GM19025 (cell line): ENCODE results near the gene RAPGEF4.

Experiments used
- ATAC-seq: cut with Tn5 transposase; IDR thresholded peaks from one replicate; pipeline ENCODE4 v1.9.1; 2021; ENCODE audit warnings: mild to moderate bottlenecking, low read depth, moderate library complexity; ENCODE audit not compliant: unreplicated experiment

RAPGEF4 gene

DNA sequence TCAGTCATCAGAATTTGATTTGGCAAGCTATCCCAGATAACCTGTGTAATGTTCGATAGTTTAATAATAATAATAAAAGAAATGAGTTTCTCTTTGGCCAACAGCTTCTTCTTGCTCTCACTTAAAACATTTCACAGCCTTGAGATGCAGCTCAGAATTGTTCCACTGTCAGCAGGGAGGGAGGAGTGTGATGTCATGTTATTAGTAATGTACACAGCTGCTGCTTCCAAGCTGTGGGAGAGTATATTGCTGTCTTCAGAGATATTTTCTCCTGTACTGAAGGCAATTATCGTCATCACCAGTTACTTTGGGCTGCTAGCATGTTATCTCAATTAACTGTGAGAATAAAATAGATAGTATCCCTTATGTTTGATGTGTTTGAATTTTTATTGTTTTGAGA is 193.1 kb downstream of the RAPGEF4 start:
- no peak for ATAC-seq

DNA sequence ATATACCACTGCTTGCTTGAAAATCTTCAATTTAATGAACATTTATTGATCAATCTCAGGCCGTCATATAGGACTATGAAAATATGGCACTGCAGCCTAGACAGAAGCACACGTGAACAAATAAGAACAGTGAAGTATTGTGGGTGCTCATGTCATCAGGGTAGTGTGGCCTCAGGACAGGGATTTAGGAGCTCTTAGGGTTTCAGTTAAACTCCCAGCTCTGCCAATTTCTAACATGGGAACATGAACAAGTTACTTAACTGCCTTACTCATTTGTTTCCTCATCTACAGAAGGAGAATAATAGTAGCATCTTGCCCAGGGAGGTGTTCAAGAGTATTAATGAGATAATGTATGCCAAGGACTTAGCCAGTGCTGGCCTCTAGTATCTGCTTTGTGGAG is 194.0 kb downstream of the RAPGEF4 start:
- no peak for ATAC-seq

DNA sequence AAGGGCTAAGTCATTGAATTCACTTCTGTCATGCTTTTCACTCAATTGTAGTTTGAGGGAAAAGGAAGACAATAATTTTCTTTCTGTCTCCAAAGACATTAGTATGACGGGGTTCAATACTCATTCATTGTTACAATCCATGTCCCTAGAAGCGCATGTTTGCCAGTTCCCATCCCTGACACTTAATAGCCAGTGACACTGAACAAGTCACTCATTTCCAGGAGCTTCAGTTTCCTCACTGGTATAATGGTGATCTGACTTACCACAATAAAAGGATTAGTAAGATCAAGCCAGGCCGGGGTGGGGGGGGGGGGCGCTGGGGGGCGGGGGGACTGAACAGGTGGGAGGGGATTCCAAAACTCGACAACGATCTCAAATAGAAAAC is 195.2 kb downstream of the RAPGEF4 start:
- no peak for ATAC-seq

DNA sequence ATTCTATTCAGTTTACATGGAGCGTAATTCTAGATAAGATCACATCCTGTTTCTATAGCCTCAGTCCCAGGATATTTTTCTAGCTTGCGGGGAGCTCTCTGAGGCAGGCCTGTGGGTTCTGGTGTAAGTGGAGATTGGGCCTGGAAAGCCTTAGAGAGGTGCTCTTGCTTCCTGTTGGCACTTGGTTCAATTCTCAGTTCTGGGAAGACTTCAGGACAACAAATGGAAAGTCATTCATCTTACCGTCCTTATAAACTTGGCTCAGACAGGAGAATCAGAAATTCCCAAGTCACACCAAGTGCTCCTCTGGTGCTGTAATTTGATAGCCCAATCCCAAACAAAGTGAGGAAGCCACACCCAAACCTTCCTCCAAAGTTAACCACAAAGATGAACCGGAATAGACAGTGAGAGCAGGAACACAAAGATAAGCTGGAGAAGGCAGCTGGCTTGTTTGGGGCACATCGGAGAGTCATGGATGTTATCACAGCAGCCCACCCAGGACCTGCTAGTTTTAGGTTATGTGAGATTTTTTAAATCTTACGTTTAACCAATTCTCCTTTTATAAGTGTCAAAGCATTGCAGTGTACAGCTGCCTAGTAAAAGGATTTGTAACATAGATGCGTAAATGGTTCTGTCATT is 195.7 kb downstream of the RAPGEF4 start:
- ATAC-seq = no peak

DNA sequence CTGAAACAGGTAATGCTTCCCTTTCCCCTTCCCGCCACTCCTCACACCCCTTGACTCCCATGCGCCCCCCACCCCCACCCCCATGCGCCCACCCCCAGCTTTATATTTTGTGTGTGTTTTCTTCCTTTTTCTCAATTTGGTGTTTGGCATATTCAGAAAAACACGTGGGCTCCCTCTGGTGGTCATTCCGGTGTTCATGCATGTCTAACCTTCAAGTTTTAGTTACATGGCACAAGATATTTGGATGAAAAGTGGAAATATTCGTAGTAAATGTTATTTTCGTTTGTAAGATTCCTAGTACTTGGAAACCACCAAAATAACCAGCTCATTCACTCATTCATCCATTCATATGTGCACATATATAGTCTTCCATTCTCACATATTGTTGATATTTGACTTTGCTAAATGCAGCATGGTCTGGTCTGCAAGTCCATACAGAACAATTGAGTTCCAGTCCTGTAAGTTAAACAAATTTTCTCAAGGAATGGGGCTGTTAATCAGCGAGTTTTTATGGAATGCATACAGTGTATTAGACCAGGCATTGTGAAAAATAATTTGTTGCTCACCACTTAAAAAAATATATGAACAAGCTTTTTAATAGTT is 196.4 kb downstream of the RAPGEF4 start:
- no peak for ATAC-seq

DNA sequence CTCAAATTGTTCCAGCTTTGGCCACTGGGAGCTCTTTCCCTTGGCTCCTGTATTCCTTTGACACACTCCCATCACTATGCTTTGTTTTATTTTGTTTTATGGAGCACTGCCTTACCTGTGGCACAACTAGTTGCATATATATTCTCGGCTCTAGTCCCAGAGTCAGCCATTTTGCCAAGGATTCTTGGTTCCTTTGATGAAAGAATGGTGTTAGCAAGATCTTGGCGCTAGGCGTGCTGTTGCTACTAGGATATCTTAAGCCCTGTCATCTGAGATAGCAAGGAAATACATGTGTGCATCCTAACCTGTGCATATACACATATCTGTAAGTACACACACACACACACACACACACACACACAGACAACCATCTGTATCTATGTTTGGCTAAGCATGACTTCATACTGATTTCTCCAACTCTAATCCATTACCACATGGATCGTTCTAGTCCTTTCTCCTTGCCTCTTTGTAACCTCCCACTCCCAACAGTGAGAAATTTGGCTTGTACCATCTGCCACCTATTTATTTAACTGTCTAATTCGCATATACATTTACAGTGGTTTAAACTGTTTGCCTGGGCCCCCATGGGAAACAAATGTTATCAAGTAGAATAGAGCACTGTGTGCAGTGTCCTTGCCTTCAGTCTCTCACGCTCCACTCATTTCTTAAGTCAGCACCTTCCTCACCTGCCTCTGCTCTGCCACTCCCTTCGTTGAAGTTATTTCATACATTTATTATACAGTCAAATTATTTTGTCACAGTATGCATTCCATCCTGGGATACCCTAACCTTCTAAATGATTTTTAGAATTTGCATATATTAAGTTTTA is 202.5 kb downstream of the RAPGEF4 start:
- no peak for ATAC-seq

DNA sequence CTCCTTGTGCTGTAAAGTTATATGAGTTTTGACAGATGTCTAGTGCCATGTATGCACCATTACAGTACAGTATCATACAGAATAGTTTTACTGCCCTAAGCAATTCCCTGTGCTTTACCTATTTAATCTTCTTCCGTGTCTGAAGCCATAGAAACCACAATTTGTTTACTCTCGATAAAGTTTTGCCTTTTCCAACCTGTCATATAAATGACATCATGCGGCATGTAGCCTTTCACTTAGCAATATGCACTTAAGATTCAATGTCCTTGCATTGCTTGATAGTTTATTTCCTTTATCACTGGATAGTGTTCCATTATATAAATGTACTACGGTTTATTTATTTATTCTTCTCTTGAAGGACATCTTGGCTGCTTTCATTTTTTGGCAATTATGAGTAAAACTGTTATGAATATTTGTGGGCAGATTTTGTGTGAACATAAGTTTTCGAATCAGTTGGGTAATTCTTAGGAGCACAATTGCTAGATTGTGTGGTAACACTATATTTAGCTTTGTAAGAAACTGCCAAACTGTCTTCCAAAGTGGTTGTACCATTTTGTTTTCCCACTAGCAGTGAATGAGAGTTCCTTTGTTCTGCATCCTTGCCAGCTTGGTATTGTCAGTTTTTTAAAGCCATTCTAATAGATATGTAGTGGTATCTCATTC is 203.2 kb downstream of the RAPGEF4 start:
- no peak for ATAC-seq

DNA sequence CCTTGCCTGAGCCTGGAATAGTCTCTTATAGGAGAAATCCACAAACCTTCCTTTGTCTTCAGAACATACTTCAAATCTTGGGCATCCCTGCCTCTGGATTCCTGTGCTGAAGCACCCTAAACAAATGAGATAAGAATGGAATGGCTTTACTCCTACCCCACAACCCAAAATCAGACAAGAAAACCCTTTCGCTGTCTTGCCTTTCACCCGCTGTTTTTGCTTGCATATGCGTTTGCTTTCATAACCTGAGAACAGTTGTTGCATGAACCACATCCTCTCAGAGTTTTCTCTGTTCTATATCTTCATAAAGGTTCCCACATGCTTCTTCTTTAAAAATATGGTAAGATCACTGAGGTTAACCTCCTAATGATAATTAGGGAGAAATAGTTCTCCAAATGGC is 207.9 kb downstream of the RAPGEF4 start:
- no peak for ATAC-seq

DNA sequence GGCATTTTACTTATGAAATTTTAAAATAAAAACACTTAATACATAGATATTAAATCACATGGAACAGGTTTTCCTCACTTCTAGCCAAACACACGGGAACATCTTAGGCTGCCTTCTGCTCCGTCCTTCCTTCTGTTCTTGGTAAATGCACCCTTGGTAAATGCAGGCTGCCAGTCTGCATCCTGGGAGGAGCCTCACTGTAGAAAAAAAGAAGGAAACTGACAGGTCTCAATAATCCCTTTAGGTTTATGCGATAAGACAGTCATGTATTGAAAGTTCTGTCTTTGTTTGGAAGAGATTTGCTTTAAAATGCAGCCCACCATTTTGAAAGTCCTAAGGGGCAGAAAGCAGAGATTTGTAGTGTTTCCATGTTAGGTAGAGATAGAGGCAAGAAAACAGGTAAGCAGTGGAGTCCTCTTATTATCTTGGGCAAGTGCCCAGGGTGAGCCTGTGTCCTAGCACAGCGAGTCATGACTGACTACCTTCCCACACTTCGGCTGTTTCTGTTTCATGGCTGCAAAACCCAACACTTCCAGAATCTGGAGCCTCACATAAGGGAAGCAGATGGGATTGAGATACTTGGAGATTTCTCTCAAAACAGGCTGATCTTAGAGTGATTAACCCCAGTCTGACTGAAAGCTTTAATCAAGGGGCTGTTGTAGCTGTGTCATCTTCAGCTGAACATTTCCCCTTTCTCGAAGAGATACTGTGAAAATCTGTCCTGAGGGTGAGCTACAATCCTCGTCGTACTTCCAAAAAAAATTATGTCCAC is 208.6 kb downstream of the RAPGEF4 start:
- no peak for ATAC-seq

DNA sequence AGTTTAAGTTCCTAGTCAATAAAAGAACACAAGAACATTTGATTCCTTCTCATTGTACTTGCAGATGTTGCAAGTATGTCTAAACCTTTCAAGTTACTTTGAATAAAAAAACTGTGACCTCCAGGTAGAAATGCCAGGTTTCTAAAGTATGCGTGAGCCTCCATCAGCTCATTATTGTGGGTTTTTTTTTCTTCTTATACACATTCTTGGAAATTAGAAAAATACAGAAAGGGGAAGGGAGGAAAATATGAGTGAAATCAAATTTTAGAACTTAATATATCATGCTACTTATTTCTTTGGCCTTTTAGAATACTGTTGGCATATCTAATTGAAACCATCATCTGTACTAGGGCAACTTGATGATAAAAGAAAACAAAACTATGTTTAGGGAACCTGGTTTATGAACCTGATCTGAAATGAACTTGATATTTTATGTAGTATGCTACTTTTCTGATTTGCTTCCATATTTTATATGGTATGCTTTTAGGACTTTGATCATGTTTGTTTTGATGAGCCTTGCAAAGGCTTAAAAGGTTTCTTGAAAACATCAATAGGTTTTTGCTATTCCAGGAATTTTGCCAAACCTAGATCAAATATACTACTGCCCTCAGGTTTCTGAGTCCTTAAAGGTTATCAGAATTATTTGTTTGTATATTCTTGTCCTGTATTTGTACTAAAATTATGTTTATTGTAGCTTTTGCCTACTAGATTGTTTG is 209.3 kb downstream of the RAPGEF4 start:
- ATAC-seq = no peak

DNA sequence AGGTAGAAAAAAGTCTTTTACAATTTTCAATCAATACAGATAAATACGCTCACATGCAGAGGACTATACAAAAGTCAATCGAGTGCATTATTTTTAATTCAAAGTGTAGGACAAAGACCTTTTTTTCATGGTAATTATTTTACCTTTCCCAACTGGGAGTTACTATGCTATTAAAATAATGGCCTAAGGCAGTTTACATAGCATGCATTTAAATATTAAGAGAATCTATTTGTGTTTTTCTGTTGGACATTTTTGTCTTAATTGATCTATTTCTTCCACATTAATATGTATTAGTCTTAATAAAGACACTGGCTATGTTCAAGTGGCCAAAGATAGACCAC is 209.8 kb downstream of the RAPGEF4 start:
- ATAC-seq = no peak

DNA sequence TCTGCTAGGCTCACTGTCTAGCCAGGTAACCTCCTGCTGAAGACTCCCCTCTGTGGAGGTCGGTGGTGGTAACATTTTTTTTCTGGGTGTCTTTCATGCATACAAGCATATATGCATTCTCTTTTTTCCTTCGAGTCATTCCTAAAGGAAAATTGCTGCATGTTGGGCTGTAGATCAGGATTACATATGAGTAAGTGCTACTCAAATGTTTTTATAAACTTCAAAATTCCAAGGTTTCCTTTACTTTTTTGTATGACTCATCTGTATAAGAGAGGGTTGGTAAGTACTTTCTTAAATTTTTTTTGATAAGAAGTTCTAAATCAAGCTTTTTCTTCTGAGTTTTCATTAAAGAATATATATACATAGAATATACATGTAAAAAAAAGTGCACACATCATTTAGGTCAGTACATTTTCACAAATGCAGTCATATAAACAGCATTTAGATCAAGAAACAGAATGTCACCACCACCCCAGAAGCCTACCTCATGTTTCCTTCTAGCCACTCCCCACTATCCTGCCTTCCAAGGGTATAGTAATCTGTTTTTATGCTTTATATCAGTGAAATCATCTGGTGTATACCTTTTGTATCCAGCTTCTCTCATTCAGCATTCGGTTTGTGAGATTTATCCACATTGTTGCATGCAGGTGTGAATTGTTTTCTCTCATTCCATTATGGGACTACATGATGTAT is 212.0 kb downstream of the RAPGEF4 start:
- no peak for ATAC-seq

DNA sequence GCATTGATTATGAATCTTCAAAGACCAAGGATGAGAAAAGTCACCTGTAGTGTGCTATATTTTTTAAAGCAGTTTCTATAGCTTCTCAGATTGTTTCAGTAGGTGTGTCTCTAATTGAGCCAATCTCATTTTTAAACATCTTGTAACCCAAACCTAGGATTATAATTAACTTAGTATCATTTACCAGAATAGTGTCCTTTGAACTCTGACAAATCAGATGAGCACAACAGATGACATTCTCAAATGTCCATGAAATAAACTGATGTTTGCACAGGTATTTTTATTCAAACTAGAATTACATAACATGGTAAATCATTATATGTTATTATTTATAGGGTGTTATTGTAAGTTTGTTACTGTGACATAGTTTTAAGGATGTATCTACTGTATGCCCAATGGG is 213.9 kb downstream of the RAPGEF4 start:
- no peak for ATAC-seq

DNA sequence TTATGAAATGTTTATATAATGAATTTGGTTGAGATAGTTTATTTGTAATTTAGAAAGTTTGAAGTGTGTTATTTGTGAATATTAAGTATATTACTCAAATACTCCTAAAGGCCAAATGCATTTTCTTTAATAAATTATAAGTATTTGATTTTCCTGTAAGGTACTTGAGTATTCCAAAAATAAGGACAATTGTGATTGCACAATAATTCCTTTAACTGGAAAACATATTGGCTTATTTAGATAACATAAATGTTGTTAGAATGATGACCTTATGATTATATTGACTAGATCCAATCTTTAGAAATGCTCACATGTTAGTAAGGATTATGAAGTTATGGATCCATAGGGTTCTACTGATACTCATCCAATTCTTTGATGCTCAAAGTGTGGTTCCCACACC is 214.9 kb downstream of the RAPGEF4 start:
- ATAC-seq = no peak

DNA sequence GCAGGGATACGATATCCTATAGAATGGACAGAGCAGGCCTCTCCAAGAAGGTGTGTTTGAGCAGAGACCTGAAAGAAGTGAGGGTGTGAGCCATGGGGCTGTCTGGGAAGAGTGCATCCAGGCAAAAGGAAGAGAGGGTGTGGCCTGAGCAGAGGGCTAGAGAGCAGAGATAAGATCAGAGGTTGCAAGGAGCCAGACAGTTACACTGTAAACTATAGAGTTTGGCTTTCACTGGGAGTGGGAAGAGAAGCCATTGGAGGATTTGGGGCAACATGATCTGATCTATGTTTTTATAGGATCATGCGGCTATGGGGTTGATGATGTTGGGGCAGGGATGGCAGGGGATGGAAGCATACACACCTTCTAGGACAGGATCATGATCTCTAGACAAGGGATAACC is 215.9 kb downstream of the RAPGEF4 start:
- no peak for ATAC-seq

DNA sequence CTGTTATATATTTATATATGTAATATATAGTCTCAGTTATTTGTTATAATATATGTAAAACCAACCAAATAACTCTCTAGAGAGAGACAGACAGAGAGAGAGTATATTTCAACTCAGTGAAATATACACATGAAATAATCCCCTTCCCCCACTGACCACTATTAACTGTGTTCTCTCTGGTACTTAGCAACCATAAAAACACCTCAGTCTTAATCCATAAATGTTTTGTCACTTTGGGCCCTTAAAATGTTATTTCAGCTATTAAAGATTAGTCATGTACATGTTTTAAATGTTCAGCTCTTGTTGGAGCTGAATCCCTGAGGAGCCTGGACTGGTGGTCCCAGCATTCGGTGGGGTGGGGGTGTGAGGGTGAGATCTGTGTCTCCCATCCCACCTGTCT is 217.8 kb downstream of the RAPGEF4 start:
- no peak for ATAC-seq

DNA sequence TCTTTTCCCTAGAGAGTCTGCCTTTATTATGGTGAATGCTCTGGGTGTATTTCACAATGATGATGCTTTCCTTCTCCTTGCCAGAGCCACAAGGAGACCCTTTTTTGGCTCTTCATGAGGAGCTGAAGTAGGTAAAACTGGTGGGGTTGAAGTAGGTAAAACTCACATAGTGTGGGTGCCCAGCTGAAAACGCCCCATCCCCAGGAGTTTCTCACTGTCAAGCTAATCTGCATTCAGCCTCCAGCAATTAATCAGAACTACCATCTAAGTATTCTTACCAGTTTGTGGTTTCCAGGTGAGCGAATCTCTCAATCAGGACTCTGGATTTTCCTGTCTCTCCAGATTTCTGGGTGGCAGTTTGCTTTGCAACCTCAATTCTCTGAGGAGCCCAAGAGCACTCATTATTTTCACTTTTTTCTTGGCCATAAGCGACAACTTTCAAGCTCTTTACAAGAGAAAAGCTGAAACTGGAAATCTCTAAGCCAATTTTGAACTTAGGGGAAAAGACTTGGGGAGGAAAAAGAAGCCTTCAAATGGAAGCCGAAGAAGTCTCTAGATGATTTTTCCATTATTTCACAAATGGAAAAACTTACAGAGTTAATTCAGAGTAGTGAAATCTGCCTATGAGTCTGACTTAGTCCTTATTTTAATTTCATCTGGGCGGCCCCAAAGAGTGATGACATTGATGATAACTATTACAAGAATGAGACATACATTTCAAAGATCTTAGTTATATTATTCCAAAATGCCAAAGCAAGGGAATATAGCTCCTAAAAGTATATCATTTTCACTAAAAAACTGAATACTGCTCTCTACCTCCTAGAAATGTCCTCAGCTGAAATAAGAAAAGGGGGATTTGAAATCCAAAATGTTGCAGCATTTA is 218.6 kb downstream of the RAPGEF4 start:
- ATAC-seq = no peak

DNA sequence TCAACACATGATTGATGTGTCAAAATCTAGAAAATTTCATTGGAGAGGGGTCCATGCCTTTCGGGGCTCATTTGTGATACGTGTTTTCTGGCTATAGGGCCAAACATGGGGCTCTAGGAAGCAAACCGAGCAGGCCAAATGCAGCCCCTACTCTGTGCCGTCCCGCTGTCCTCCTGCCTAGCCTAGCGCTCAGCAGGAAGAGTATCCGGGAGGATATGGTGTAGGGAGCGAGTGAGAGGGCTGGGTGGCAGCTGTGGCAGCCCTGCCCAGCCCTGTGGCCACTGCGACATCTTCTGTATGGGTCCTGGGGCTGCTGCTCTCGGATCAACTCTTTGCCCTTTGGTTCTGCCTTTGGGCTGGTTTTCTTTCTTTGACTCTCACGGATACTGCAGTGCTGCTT is 219.9 kb downstream of the RAPGEF4 start:
- ATAC-seq = no peak

DNA sequence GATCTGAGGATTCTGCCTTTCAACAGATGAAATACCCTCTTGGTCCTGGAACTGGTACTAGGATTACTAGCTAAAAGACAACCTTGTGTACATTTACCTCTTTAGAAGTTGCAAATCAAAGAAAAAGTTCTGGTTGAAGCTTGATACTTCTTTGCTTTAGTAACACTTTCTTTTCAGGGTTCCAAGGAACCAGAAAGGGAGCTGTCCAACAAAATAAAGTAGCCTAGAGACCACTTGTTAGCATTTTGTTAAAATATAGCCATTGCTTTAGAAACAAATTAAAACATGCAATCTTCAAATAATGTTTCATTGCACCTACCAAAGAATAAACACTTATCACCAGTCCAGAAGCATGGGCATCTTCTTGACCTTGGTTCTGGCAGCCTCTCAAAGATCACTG is 222.1 kb downstream of the RAPGEF4 start:
- no peak for ATAC-seq
